Activated CD4-positive, CD25-positive, alpha-beta regulatory T cell treated with anti-CD3 and anti-CD28 coated beads, Interleukin-2, amount 50 U/mL, for 16 hours (primary cell): ENCODE data around the gene BRSK2.
"Not testable (repeated sequence)": the region's sequence is repeated elsewhere in the genome, so short reads cannot be mapped to it uniquely, and the experiment has no call there.

Experiments
- DNase-seq: peaks from one replicate; pipeline ENCODE4 v3.0.0-alpha.2; 2020; ENCODE audit warnings: low read depth, low spot score

Gene BRSK2

GRCh38 chr11:1354125-1354938 lies 35.4 kb upstream of the BRSK2 start:
- DNase-seq, result no peak

GRCh38 chr11:1356007-1356435 lies 33.7 kb upstream of the BRSK2 start:
- no peak for DNase-seq

- DNase-seq, result no peak
Observed at GRCh38 chr11:1356478-1356960, 33.2 kb upstream of the BRSK2 start.

- DNase-seq, result no peak
Observed at GRCh38 chr11:1358286-1358685, 31.4 kb upstream of the BRSK2 start.

- not testable (repeated sequence) for DNase-seq
Observed at GRCh38 chr11:1358931-1359330, 30.8 kb upstream of the BRSK2 start.

GRCh38 chr11:1359556-1359955 lies 30.2 kb upstream of the BRSK2 start:
- DNase-seq, result no peak

- no peak for DNase-seq
Observed at GRCh38 chr11:1360181-1360834, 29.4 kb upstream of the BRSK2 start.

GRCh38 chr11:1360835-1361357 lies 28.8 kb upstream of the BRSK2 start:
- no peak for DNase-seq

GRCh38 chr11:1361882-1362281 lies 27.9 kb upstream of the BRSK2 start:
- no peak for DNase-seq

GRCh38 chr11:1367721-1368120 lies 22.0 kb upstream of the BRSK2 start:
- DNase-seq, result no peak

GRCh38 chr11:1368216-1368615 lies 21.5 kb upstream of the BRSK2 start:
- no peak for DNase-seq

GRCh38 chr11:1368966-1369365 lies 20.8 kb upstream of the BRSK2 start:
- no peak for DNase-seq

GRCh38 chr11:1369371-1370005 lies 20.2 kb upstream of the BRSK2 start:
- no peak for DNase-seq

GRCh38 chr11:1370186-1371025 lies 19.3 kb upstream of the BRSK2 start:
- no peak for DNase-seq

GRCh38 chr11:1371026-1371325 lies 18.8 kb upstream of the BRSK2 start:
- no peak for DNase-seq

- no peak for DNase-seq
Observed at GRCh38 chr11:1371377-1371776, 18.4 kb upstream of the BRSK2 start.

- no peak for DNase-seq
Observed at GRCh38 chr11:1371836-1372465, 17.8 kb upstream of the BRSK2 start.

- no peak for DNase-seq
Observed at GRCh38 chr11:1372660-1373059, 17.1 kb upstream of the BRSK2 start.

- DNase-seq, result no peak
Observed at GRCh38 chr11:1373536-1374214, 16.1 kb upstream of the BRSK2 start.

- no peak for DNase-seq
Observed at GRCh38 chr11:1375161-1375954, 14.4 kb upstream of the BRSK2 start.
